ENCODE results near the gene ZFYVE27. TPM values are rescaled to one million over a fixed set of nuclear protein-coding genes. Genes with fewer than 3 reads are reported as not detected.

Gene ZFYVE27
- total RNA-seq, 1 experiment from 2014 or later: 26.0 TPM

- TF ChIP-seq AFF4 (CRISPR knock-in tag; IDR thresholded peaks at IDR 0.05; ENCODE audit: borderline replicate concordance): no peak
These were observed 18.8 kb downstream of the ZFYVE27 start (continued) for GRCh38 chr10:97755718-97756117.

GRCh38 chr10:97757471-97757870, 20.5 kb downstream of the ZFYVE27 start:
- Mint-ChIP-seq H3K4me1 (peaks cover 7% of the 10 kb centered on the region; the same call in 1 of the 2 replicates), H3K27ac (no peak overlapping the region), H3K27me3 (ENCODE audit: low read depth) (no peaks in the 10 kb centered on the region), H3K9me3 (no peaks in the 10 kb centered on the region), H3K4me3 (no peak overlapping the region), H3K36me3 (peaks cover 44% of the 10 kb centered on the region)
- TF ChIP-seq ZNF423 (CRISPR knock-in tag; IDR thresholded peaks at IDR 0.05) (no peak), FOXP4 (CRISPR knock-in tag; IDR thresholded peaks at IDR 0.05) (no peak), CBFB (CRISPR knock-in tag; IDR thresholded peaks at IDR 0.05; ENCODE audit: low read depth) (no peak), ETV6 (CRISPR knock-in tag; IDR thresholded peaks at IDR 0.05) (no peak), ZMAT4 (CRISPR knock-in tag; IDR thresholded peaks at IDR 0.05) (no peak), JAZF1 (CRISPR knock-in tag; IDR thresholded peaks at IDR 0.05) (no peak), SOX15 (CRISPR knock-in tag; IDR thresholded peaks at IDR 0.05) (no peak), GRHL2 (CRISPR knock-in tag; IDR thresholded peaks at IDR 0.05; ENCODE audit: insufficient replicate concordance, severe bottlenecking) (no peak), GABPB1 (CRISPR knock-in tag; IDR thresholded peaks at IDR 0.05) (no peak)
- ATAC-seq (no peak), DNase-seq (ENCODE audit: low spot score) (no peak)
- ChIA-PET POLR2A (no interaction called here), CTCF (interaction anchor here (0.7 to 0.8 kb wide), 3 partner anchors 13 to 319 kb away, joined by 3 to 4 read pairs (median 4); no protein-coding TSS in a partner anchor)

- Mint-ChIP-seq H3K9me3 (no peaks in the 10 kb centered on the region), H3K36me3 (peaks cover 32% of the 10 kb centered on the region), H3K27ac (peak overlapping the region; percentile 53; the same call in 1 of the 2 replicates), H3K27me3 (ENCODE audit: low read depth) (no peaks in the 10 kb centered on the region), H3K4me3 (no peak overlapping the region), H3K4me1 (peaks cover 14% of the 10 kb centered on the region)
- ATAC-seq (peak; percentile 90), DNase-seq (ENCODE audit: low spot score) (peak; percentile 90)
- ChIA-PET POLR2A (interaction anchor here (0.5 kb wide), 1 partner anchor 75 kb away, joined by 3 read pairs; no protein-coding TSS in a partner anchor), CTCF (interaction anchor here (0.6 to 3.1 kb wide), 11 partner anchors 13 to 158 kb away, joined by 3 to 10 read pairs (median 4); partner anchors contain the start of genes SFRP5 and ZFYVE27)
- TF ChIP-seq TP53 (CRISPR knock-in tag; IDR thresholded peaks at IDR 0.05) (no peak), TCF7 (CRISPR knock-in tag; IDR thresholded peaks at IDR 0.05; ENCODE audit: low read depth) (no peak), ZNF423 (CRISPR knock-in tag; IDR thresholded peaks at IDR 0.05) (no peak), ZNF121 (CRISPR knock-in tag; IDR thresholded peaks at IDR 0.05) (peak; percentile 100), ZNF512 (CRISPR knock-in tag; IDR thresholded peaks at IDR 0.05; ENCODE audit: borderline replicate concordance) (no peak), IRF1 (CRISPR knock-in tag; IDR thresholded peaks at IDR 0.05) (no peak), ARID4B (CRISPR knock-in tag; IDR thresholded peaks at IDR 0.05; ENCODE audit: borderline replicate concordance) (no peak), GABPB1 (CRISPR knock-in tag; IDR thresholded peaks at IDR 0.05) (no peak), ZNF138 (CRISPR knock-in tag; conservative IDR thresholded peaks at IDR 0.05) (peak; percentile 46; the same call in 1 of the 2 replicates)
These were observed 22.4 kb downstream of the ZFYVE27 start for GRCh38 chr10:97759158-97759887.

Measured in WTC11 (cell line).